Epithelial cell of esophagus (primary cell): ENCODE measurements around the gene TSPAN18.
A peak's percentile ranks its signal among the peaks of the same experiment; 100 is the strongest.

Experiments used
- DNase-seq: peaks from one replicate; pipeline ENCODE4 v3.0.0; 2010; ENCODE audit warnings: low read depth
- H3K4me3 ChIP-seq: 2 replicates; pipeline ENCODE4 v1.5.1; 2011; ENCODE audit warnings: mild to moderate bottlenecking, low read length, control low read depth
- TF ChIP-seq, protein P1 (sequence below): IDR thresholded peaks from 2 replicates; pipeline ENCODE4 v1.5.1; 2011; ENCODE audit warnings: low read depth, mild to moderate bottlenecking, low read length, control low read depth, inconsistent platforms; ENCODE audit not compliant: insufficient read depth; ENCODE audit errors: missing control alignments

The TSPAN18 gene

DNA sequence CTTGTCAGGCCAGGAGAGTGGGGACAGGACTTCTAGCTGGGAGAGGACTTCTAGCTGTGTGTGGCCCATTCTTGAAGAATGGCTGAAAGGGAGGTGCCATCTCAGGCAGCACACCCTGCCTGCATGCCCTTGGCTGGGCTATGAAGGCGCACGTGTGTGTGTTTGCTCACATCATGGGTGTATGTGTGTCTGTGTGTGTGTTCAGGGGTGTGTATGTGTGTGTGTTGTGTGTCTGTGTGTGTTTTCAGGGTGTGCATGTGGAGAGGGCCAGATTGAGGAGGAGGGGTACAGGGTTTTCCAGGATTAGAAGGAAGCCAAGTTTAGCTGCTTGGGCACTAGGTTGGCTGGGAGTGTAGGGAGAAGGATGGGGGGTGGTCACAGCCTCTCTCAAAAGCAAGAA lies 207.3 kb downstream of the TSPAN18 start:
- no peak overlapping the region for H3K4me3 ChIP-seq
- TF ChIP-seq, protein P1, sequence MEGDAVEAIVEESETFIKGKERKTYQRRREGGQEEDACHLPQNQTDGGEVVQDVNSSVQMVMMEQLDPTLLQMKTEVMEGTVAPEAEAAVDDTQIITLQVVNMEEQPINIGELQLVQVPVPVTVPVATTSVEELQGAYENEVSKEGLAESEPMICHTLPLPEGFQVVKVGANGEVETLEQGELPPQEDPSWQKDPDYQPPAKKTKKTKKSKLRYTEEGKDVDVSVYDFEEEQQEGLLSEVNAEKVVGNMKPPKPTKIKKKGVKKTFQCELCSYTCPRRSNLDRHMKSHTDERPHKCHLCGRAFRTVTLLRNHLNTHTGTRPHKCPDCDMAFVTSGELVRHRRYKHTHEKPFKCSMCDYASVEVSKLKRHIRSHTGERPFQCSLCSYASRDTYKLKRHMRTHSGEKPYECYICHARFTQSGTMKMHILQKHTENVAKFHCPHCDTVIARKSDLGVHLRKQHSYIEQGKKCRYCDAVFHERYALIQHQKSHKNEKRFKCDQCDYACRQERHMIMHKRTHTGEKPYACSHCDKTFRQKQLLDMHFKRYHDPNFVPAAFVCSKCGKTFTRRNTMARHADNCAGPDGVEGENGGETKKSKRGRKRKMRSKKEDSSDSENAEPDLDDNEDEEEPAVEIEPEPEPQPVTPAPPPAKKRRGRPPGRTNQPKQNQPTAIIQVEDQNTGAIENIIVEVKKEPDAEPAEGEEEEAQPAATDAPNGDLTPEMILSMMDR: no peak
- DNase-seq: no peak

GRCh38 chr11:44934735-44935250 lies 208.0 kb downstream of the TSPAN18 start:
- no peak overlapping the region for H3K4me3 ChIP-seq
- no peak for DNase-seq
- TF ChIP-seq, protein P1: no peak

DNA sequence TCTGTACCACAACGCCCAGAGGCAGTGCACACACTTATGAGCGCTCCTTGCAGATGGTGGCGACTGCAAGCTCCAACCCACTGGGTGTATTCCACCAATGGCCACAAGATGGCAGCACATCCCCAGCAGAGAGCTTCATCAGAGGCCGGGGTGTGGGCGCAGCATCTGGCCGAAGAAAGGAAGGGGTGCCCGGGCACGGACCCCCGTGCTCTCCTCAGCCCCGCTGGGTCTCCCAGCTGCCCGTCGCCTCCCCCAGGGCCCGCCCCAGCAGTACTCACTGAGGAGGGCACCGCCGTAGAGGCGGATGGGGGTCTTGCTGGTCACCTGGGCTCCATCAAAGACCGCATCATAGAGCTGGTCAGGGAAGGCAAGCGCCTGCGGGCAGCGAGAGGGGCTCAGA lies 209.8 kb downstream of the TSPAN18 start:
- TF ChIP-seq, protein P1: peak; percentile 89
- no peak overlapping the region for H3K4me3 ChIP-seq
- peak; percentile 76 for DNase-seq

DNA sequence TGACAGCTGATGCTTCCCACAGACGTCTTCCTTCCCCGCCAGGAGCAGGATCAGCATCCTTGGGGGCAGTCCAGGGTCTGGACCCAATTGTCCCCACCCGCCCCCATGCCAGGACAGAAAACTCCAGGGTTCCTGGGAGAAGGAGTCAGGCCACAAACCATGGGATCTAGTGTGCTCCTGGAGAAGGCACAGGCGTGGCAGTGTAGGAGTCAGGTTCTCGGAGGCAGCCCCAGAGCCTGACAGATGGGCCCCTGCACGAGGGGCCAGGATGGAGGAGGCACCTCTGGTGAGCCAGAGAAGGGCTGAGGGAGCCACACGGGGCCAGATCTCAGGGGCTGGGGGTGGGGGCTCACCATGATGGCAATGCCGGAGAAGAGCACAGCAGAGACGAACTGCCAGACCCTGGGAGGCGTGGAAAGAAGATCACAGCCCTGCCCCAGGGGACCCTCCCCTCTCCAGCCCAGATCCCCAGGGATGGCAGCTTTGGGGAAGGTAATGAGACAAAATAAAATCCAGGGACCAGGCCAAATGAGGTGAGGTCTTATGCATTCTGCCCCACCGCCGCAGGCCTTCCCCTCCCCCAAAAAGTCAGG lies 210.3 kb downstream of the TSPAN18 start:
- TF ChIP-seq, protein P1: no peak
- no peak overlapping the region for H3K4me3 ChIP-seq
- DNase-seq: no peak

DNA sequence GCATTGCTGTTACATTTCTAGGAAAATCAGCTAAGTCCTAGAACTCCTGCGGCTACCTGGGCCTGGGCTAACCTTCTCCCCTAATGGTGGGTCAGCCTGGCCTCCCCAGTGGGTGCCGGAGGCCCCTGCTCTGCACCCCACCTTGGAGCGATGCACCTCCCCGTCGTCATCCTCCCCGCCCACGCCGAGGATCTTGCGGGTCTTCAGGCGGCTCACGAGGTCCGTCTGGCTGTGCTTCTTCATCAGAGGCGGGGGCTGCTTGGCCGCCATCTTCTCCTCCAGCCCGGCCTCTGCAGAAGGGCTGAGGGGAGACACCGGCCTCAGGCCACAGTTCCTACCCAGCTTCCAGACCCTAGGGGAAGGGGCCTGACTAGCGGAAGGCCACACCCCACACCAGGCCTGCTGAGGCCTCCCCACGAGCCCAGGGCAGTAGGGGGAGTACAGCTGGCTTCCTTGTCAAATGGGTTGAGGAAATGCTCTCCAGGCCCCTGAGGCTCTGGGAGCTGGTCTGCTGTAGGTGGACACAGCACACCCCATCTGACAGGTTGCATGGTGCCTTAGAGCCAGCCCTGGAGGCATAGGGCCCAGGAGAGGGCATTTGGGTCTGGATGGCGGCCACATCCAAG lies 211.4 kb downstream of the TSPAN18 start:
- no peak for DNase-seq
- H3K4me3 ChIP-seq: no peak overlapping the region
- TF ChIP-seq, protein P1: no peak

- no peak overlapping the region for H3K4me3 ChIP-seq
- no peak for DNase-seq
- TF ChIP-seq, protein P1: no peak
Measured at GRCh38 chr11:44939673-44940395, 213.1 kb downstream of the TSPAN18 start.
